ENCODE data around the gene PRSS48.

- TF ChIP-seq, protein P1, sequence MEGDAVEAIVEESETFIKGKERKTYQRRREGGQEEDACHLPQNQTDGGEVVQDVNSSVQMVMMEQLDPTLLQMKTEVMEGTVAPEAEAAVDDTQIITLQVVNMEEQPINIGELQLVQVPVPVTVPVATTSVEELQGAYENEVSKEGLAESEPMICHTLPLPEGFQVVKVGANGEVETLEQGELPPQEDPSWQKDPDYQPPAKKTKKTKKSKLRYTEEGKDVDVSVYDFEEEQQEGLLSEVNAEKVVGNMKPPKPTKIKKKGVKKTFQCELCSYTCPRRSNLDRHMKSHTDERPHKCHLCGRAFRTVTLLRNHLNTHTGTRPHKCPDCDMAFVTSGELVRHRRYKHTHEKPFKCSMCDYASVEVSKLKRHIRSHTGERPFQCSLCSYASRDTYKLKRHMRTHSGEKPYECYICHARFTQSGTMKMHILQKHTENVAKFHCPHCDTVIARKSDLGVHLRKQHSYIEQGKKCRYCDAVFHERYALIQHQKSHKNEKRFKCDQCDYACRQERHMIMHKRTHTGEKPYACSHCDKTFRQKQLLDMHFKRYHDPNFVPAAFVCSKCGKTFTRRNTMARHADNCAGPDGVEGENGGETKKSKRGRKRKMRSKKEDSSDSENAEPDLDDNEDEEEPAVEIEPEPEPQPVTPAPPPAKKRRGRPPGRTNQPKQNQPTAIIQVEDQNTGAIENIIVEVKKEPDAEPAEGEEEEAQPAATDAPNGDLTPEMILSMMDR (IDR thresholded peaks at IDR 0.05; ENCODE audit: borderline replicate concordance, extremely low read depth, low read length, poor library complexity, severe bottlenecking): no peak
- TF ChIP-seq EZH2 (IDR thresholded peaks at IDR 0.05; ENCODE audit: borderline replicate concordance, low read depth, low read length, severe bottlenecking): no peak
Measured at GRCh38 chr4:151259752-151260151, 17.2 kb upstream of the PRSS48 start.

All from DND-41 (cell line).